CD8-positive, alpha-beta memory T cell (primary cell): ENCODE results near the gene SH3PXD2B. TPM values are rescaled to one million over a fixed set of nuclear protein-coding genes. Genes with fewer than 3 reads are reported as not detected.
A peak's percentile ranks its signal among the peaks of the same experiment; 100 is the strongest.

Source experiments
- CTCF ChIA-PET: fragments of 350-600 bp; sonication (Branson Sonifier 250); formaldehyde crosslinking; loops from one replicate; lab custom pipeline; 2021; ENCODE audit warnings: antibody characterized with exemption; lab: Charles Lee
- POLR2A ChIA-PET: fragments of 350-600 bp; sonication (Branson Sonifier 250); formaldehyde crosslinking; loops from one replicate; lab custom pipeline; 2021; ENCODE audit warnings: antibody characterized with exemption; lab: Charles Lee
- DNase-seq, 5 donors: peaks; one replicate each; pipeline versions ENCODE4 v3.0.0 to v3.0.0-alpha.2; 2020 to 2022; ENCODE audit warnings: mixed read lengths in 1 of 5
- H3K27ac ChIP-seq: one replicate; pipeline ENCODE4 v1.7.0; 2013; ENCODE audit warnings: low read depth, mild to moderate bottlenecking, low read length, moderate library complexity
- H3K27me3 ChIP-seq: 2 replicates; pipeline ENCODE4 v1.7.0; 2013; ENCODE audit warnings: low read length, mild to moderate bottlenecking; ENCODE audit not compliant: insufficient read depth, poor library complexity, severe bottlenecking
- H3K36me3 ChIP-seq: 2 replicates; pipeline ENCODE4 v1.7.0; 2013; ENCODE audit warnings: mild to moderate bottlenecking, low read length, moderate library complexity; ENCODE audit not compliant: insufficient read depth
- H3K4me1 ChIP-seq: 2 replicates; pipeline ENCODE4 v1.7.0; 2013; ENCODE audit warnings: mild to moderate bottlenecking, low read length, moderate library complexity; ENCODE audit not compliant: insufficient read depth
- H3K4me3 ChIP-seq: 2 replicates; pipeline ENCODE4 v1.7.0; 2013; ENCODE audit warnings: mild to moderate bottlenecking, low read length
- H3K9me3 ChIP-seq: 2 replicates; pipeline ENCODE4 v1.7.0; 2013; ENCODE audit warnings: mild to moderate bottlenecking, low read length
- H3K27ac Mint-ChIP-seq, 8 donors: one replicate each; pipeline ENCODE4 v1.8.0; 2020 to 2021; ENCODE audit warnings: mixed read lengths in 8 of 8, mild to moderate bottlenecking in 6 of 8, inconsistent platforms in 3 of 8, moderate library complexity in 3 of 8
- H3K27me3 Mint-ChIP-seq, 2 donors: one replicate each; pipeline ENCODE4 v1.8.0; 2020 to 2021; ENCODE audit warnings: mixed read lengths in 2 of 2, mild to moderate bottlenecking in 1 of 2, moderate library complexity in 1 of 2
- H3K36me3 Mint-ChIP-seq, 3 donors: one replicate each; pipeline ENCODE4 v1.8.0; 2020 to 2021; ENCODE audit warnings: mixed read lengths in 3 of 3, inconsistent platforms in 1 of 3, mild to moderate bottlenecking in 1 of 3
- H3K4me1 Mint-ChIP-seq, 3 donors: one replicate each; pipeline ENCODE4 v1.8.0; 2020 to 2021; ENCODE audit warnings: mixed read lengths in 3 of 3, inconsistent platforms in 1 of 3, mild to moderate bottlenecking in 1 of 3
- H3K4me3 Mint-ChIP-seq, 7 donors: one replicate each; pipeline ENCODE4 v1.8.0; 2020 to 2021; ENCODE audit warnings: mixed read lengths in 7 of 7, mild to moderate bottlenecking in 6 of 7, moderate library complexity in 4 of 7, inconsistent platforms in 2 of 7
- H3K9me3 Mint-ChIP-seq, 5 donors: one replicate each; pipeline ENCODE4 v1.8.0; 2020 to 2022; ENCODE audit warnings: mixed read lengths in 5 of 5, mild to moderate bottlenecking in 3 of 5, moderate library complexity in 2 of 5, inconsistent platforms in 1 of 5
- polyA plus RNA-seq: library from polyadenylated mRNA; unstranded; fragments of 300-500 nt; fragmentation: Illumina TruSeq; gene quantifications from one replicate; pipeline ENCODE4 v1.2.3, GENCODE V29; 2021
- total RNA-seq, 2 experiments: library from RNA; stranded (reverse); gene quantifications; one replicate each; pipeline ENCODE4 v1.2.3, GENCODE V29; 2021

Gene SH3PXD2B
- total and polyA plus RNA-seq, 3 experiments from 2014 or later: 0.09 to 0.15 TPM; not detected in 1

- Histone ChIP-seq H3K36me3 (no peaks in the 10 kb centered on the region), H3K4me3 (no peak overlapping the region), H3K27me3 (no peaks in the 10 kb centered on the region), H3K4me1 (no peaks in the 10 kb centered on the region), H3K27ac (no peak overlapping the region), H3K9me3 (no peaks in the 10 kb centered on the region)
- no peaks in the 10 kb centered on the region for H3K9me3 Mint-ChIP-seq
- POLR2A ChIA-PET: no interaction called here
- no peak overlapping the region for H3K27ac Mint-ChIP-seq
- H3K4me1 Mint-ChIP-seq: no peaks in the 10 kb centered on the region
- no peaks in the 10 kb centered on the region for H3K36me3 Mint-ChIP-seq
- peaks cover 15 to 18% of the 10 kb centered on the region in 2 donors for H3K27me3 Mint-ChIP-seq
- no peak overlapping the region for H3K4me3 Mint-ChIP-seq
- no peak for DNase-seq
- CTCF ChIA-PET: interaction anchor here (0.8 kb wide), 1 partner anchor 10 kb away, joined by 3 read pairs; no protein-coding TSS in a partner anchor
Measured at GRCh38 chr5:172343741-172344140, 110.6 kb downstream of the SH3PXD2B start.

GRCh38 chr5:172342918-172343317 lies 111.4 kb downstream of the SH3PXD2B start:
- Histone ChIP-seq H3K27ac (no peak overlapping the region), H3K9me3 (no peaks in the 10 kb centered on the region), H3K4me3 (no peak overlapping the region), H3K36me3 (no peaks in the 10 kb centered on the region), H3K27me3 (no peaks in the 10 kb centered on the region), H3K4me1 (no peaks in the 10 kb centered on the region)
- H3K36me3 Mint-ChIP-seq: no peaks in the 10 kb centered on the region
- H3K4me3 Mint-ChIP-seq: no peak overlapping the region
- ChIA-PET POLR2A (no interaction called here), CTCF (interaction anchor here (0.8 kb wide), 1 partner anchor 10 kb away, joined by 3 read pairs; no protein-coding TSS in a partner anchor)
- H3K4me1 Mint-ChIP-seq: no peaks in the 10 kb centered on the region
- peaks cover 18 to 22% of the 10 kb centered on the region in 2 donors for H3K27me3 Mint-ChIP-seq
- no peak for DNase-seq
- H3K27ac Mint-ChIP-seq: no peak overlapping the region
- H3K9me3 Mint-ChIP-seq: no peaks in the 10 kb centered on the region

DNA sequence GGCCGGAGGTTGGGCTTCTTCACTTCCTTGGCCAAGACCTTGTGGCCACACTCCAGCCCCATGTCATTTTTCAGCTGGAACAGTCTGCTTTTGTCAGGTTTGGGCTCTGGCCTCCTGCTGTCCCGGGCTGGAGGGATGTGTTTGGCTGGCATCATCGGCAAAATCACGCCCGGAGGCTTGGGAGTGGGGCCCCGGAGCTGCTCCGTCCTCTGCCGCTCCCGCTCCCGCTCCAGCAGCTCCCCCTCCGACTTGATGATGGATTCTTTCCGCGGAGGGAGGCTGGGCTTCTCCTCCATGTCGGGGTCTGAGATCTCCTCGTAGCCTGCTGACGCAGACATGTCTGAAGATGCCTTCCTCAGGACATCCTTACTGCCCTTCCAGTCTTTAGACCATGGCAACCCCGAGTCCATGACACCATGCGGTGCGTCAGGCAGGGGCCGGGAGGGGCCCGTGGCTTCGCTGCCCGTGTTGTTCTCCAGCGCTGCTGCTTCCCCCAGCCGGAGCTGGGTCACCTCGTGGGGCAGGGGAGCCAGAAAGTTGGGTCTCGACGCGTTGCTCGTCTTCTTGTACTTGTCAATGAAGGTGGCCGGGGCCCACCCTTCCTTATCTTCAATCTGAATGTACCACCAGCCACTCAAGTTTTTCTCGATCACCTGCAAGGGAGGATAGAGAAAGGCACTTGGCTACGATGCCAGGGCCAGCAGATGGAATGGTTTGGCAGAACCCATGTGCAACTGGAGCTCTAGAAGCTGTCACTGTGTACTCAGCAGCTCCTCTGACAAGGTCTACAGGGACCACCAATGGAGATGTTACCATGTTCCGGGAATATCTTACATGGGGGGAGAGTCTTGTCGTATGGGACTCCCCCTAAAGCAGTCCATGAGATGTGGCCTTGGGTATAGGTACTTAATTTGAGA lies 114.8 kb downstream of the SH3PXD2B start:
- no peak overlapping the region for H3K27ac Mint-ChIP-seq
- ChIA-PET POLR2A (no interaction called here), CTCF (no interaction called here)
- H3K4me3 Mint-ChIP-seq: no peak overlapping the region
- Histone ChIP-seq H3K36me3 (no peaks in the 10 kb centered on the region), H3K27ac (no peak overlapping the region), H3K9me3 (no peaks in the 10 kb centered on the region), H3K4me3 (no peak overlapping the region), H3K4me1 (no peaks in the 10 kb centered on the region), H3K27me3 (no peaks in the 10 kb centered on the region)
- DNase-seq: no peak
- no peaks in the 10 kb centered on the region for H3K9me3 Mint-ChIP-seq
- peaks cover 15 to 34% of the 10 kb centered on the region in 2 donors for H3K27me3 Mint-ChIP-seq
- no peaks in the 10 kb centered on the region for H3K36me3 Mint-ChIP-seq
- no peaks in the 10 kb centered on the region for H3K4me1 Mint-ChIP-seq

- DNase-seq: no peak
- Mint-ChIP-seq H3K9me3 (no peaks in the 10 kb centered on the region), H3K27me3 (peaks cover 16 to 34% of the 10 kb centered on the region in 2 donors), H3K27ac (no peak overlapping the region), H3K36me3 (no peaks in the 10 kb centered on the region), H3K4me1 (no peaks in the 10 kb centered on the region), H3K4me3 (no peak overlapping the region)
- H3K9me3 ChIP-seq: no peaks in the 10 kb centered on the region
- H3K27me3 ChIP-seq: no peaks in the 10 kb centered on the region
- H3K27ac ChIP-seq: no peak overlapping the region
- no peak overlapping the region for H3K4me3 ChIP-seq
- H3K36me3 ChIP-seq: no peaks in the 10 kb centered on the region
- POLR2A ChIA-PET: no interaction called here
- no peaks in the 10 kb centered on the region for H3K4me1 ChIP-seq
- CTCF ChIA-PET: no interaction called here
Measured at GRCh38 chr5:172336676-172337285, 117.5 kb downstream of the SH3PXD2B start.

- Histone ChIP-seq H3K4me3 (no peak overlapping the region), H3K9me3 (no peaks in the 10 kb centered on the region), H3K4me1 (no peaks in the 10 kb centered on the region), H3K36me3 (no peaks in the 10 kb centered on the region), H3K27ac (no peak overlapping the region), H3K27me3 (no peaks in the 10 kb centered on the region)
- no peak overlapping the region for H3K4me3 Mint-ChIP-seq
- no peak for DNase-seq
- no peak overlapping the region for H3K27ac Mint-ChIP-seq
- H3K36me3 Mint-ChIP-seq: no peaks in the 10 kb centered on the region
- CTCF ChIA-PET: no interaction called here
- H3K9me3 Mint-ChIP-seq: no peaks in the 10 kb centered on the region
- POLR2A ChIA-PET: no interaction called here
- H3K4me1 Mint-ChIP-seq: no peaks in the 10 kb centered on the region
- H3K27me3 Mint-ChIP-seq: peaks cover 14 to 33% of the 10 kb centered on the region in 2 donors
Measured at GRCh38 chr5:172336264-172336663, 118.1 kb downstream of the SH3PXD2B start.

GRCh38 chr5:172335721-172336120 lies 118.6 kb downstream of the SH3PXD2B start:
- Mint-ChIP-seq H3K27me3 (peaks cover 9 to 28% of the 10 kb centered on the region in 2 donors), H3K36me3 (no peaks in the 10 kb centered on the region), H3K9me3 (no peaks in the 10 kb centered on the region), H3K4me3 (no peak overlapping the region), H3K4me1 (no peaks in the 10 kb centered on the region), H3K27ac (peak overlapping the region in 1 of 8 donors; percentile 12)
- ChIA-PET CTCF (interaction anchor here (0.5 kb wide), 1 partner anchor 1548 kb away, joined by 3 read pairs; no protein-coding TSS in a partner anchor), POLR2A (no interaction called here)
- no peak overlapping the region for H3K27ac ChIP-seq
- no peaks in the 10 kb centered on the region for H3K9me3 ChIP-seq
- H3K4me3 ChIP-seq: no peak overlapping the region
- H3K27me3 ChIP-seq: no peaks in the 10 kb centered on the region
- no peaks in the 10 kb centered on the region for H3K4me1 ChIP-seq
- H3K36me3 ChIP-seq: no peaks in the 10 kb centered on the region
- no peak for DNase-seq

GRCh38 chr5:172334641-172335040 lies 119.7 kb downstream of the SH3PXD2B start:
- Histone ChIP-seq H3K27me3 (no peaks in the 10 kb centered on the region), H3K4me1 (no peaks in the 10 kb centered on the region), H3K27ac (no peak overlapping the region), H3K9me3 (no peaks in the 10 kb centered on the region), H3K4me3 (no peak overlapping the region), H3K36me3 (no peaks in the 10 kb centered on the region)
- ChIA-PET POLR2A (no interaction called here), CTCF (no interaction called here)
- Mint-ChIP-seq H3K27ac (no peak overlapping the region), H3K9me3 (no peaks in the 10 kb centered on the region), H3K4me3 (no peak overlapping the region), H3K36me3 (no peaks in the 10 kb centered on the region), H3K4me1 (no peaks in the 10 kb centered on the region), H3K27me3 (peaks cover 5 to 20% of the 10 kb centered on the region in 2 donors)
- DNase-seq: no peak

- DNase-seq: no peak
- no peaks in the 10 kb centered on the region for H3K4me1 Mint-ChIP-seq
- no peaks in the 10 kb centered on the region for H3K36me3 Mint-ChIP-seq
Measured at GRCh38 chr5:172334196-172334595, 120.1 kb downstream of the SH3PXD2B start.

More at GRCh38 chr5:172334196-172334595, 120.1 kb downstream of the SH3PXD2B start:
- Histone ChIP-seq H3K9me3 (no peaks in the 10 kb centered on the region), H3K27ac (no peak overlapping the region), H3K4me1 (no peaks in the 10 kb centered on the region), H3K4me3 (no peak overlapping the region), H3K27me3 (no peaks in the 10 kb centered on the region), H3K36me3 (no peaks in the 10 kb centered on the region)
- Mint-ChIP-seq H3K27ac (no peak overlapping the region), H3K27me3 (peaks cover 5 to 20% of the 10 kb centered on the region in 2 donors), H3K9me3 (no peaks in the 10 kb centered on the region), H3K4me3 (no peak overlapping the region)
- CTCF ChIA-PET: no interaction called here
- POLR2A ChIA-PET: no interaction called here
